ENCODE measurements around the gene KRT81. TPM values are rescaled to one million over a fixed set of nuclear protein-coding genes. Genes with fewer than 3 reads are reported as not detected.
"Not testable (repeated sequence)": the region's sequence is repeated elsewhere in the genome, so short reads cannot be mapped to it uniquely, and the experiment has no call there.

Gene KRT81
- total RNA-seq, 4 donors from 2014 or later = not detected

- no peaks in the 10 kb centered on the region for H3K4me1 ChIP-seq
- no peaks in the 10 kb centered on the region for H3K9me3 ChIP-seq
- no peaks in the 10 kb centered on the region for H3K27me3 ChIP-seq
- H3K27ac ChIP-seq = no peak overlapping the region
- TF ChIP-seq POLR2A (IDR thresholded peaks at IDR 0.05) = no peak
- no peaks in the 10 kb centered on the region for H3K36me3 ChIP-seq
- H3K4me3 ChIP-seq = no peak overlapping the region
- DNase-seq = no peak
Observed at GRCh38 chr12:52317468-52318052, 26.2 kb upstream of the KRT81 start.

GRCh38 chr12:52316701-52317100 is 25.4 kb upstream of the KRT81 start:
- Histone ChIP-seq H3K27ac (no peak overlapping the region), H3K36me3 (no peaks in the 10 kb centered on the region), H3K4me3 (no peak overlapping the region), H3K9me3 (no peaks in the 10 kb centered on the region), H3K27me3 (no peaks in the 10 kb centered on the region), H3K4me1 (no peaks in the 10 kb centered on the region)
- TF ChIP-seq CTCF (IDR thresholded peaks at IDR 0.05) (no peak), POLR2A (IDR thresholded peaks at IDR 0.05) (no peak)
- DNase-seq = no peak

DNA sequence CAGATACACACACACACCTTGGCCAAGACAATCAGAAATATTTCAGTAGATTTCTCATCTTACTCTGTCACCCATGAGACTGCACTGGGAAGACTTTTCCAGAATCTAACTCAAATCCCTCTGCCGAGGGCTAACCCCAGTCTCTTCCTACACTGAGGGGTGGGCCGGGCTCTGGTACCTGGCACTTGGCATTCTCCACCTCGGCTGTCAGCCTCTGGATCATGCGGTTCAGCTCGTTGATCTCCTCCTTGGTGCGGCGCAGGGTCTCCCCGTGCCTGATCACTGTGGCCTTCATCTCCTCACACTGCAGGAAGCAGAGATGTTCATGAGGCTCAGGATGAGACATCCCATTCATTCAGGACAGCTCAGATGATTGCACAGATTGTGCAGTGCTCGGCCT is 25.0 kb upstream of the KRT81 start:
- no peak for DNase-seq
- TF ChIP-seq CTCF (IDR thresholded peaks at IDR 0.05) (no peak), POLR2A (IDR thresholded peaks at IDR 0.05) (no peak)

DNA sequence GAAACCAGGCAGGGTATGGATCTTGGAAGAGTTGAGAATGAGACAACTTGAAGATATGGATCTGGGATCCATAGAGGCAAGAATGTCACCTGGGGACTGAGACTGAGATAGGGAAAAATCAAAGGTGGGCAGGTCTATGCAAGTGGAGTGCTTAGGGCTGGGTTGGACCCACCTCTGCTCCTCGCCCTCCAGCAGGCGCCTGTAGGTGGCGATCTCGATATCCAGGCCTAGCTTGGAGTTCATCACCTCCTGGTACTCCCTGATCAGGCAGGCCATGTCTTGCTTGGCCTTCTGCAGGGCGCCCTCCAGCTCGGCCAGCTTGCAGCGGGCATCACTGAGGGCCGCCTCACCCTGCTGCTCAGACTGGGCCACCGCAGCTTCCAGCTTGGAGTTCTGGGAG is 24.4 kb upstream of the KRT81 start:
- not testable (repeated sequence) for H3K4me3 ChIP-seq, H3K27me3 ChIP-seq, DNase-seq, H3K36me3 ChIP-seq, H3K27ac ChIP-seq, H3K4me1 ChIP-seq, H3K9me3 ChIP-seq
- TF ChIP-seq CTCF (IDR thresholded peaks at IDR 0.05) = peak in 3 of 6 experiments; percentile 21 to 29 (median 23)

More for the DNA sequence above, 25.0 kb upstream of the KRT81 start:
- H3K27me3 ChIP-seq = no peaks in the 10 kb centered on the region
- no peak overlapping the region for H3K27ac ChIP-seq
- no peaks in the 10 kb centered on the region for H3K4me1 ChIP-seq
- H3K9me3 ChIP-seq = no peaks in the 10 kb centered on the region
- no peak overlapping the region for H3K4me3 ChIP-seq
- no peaks in the 10 kb centered on the region for H3K36me3 ChIP-seq

- Histone ChIP-seq H3K36me3 (no peaks in the 10 kb centered on the region), H3K9me3 (no peaks in the 10 kb centered on the region), H3K27me3 (no peaks in the 10 kb centered on the region), H3K4me3 (no peak overlapping the region), H3K27ac (no peak overlapping the region), H3K4me1 (no peaks in the 10 kb centered on the region)
- no peak for DNase-seq
- no peak for TF ChIP-seq POLR2A (IDR thresholded peaks at IDR 0.05)
- no peak for TF ChIP-seq CTCF (IDR thresholded peaks at IDR 0.05)
Observed at GRCh38 chr12:52314511-52314910, 23.2 kb upstream of the KRT81 start.

DNA sequence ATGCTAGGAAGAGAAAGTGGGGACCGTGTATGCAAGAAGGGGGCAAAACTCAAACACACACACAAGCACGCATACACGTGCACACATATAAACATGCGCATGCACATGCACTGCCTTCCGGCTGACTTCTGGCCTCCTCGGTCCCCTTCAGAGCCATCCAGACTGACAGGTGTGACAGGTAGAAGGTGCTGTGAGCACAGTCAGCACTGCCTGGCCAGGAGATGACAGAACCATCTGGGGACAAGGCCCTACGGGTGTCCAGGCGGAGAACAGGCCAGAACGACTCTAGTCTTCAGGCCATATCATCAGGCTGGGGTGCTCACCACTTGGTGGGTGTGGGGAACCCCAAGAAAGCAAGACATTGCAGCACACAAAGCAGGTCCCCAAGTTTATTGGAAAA is 22.6 kb upstream of the KRT81 start:
- no peak for TF ChIP-seq POLR2A (IDR thresholded peaks at IDR 0.05)
- no peak for TF ChIP-seq CTCF (IDR thresholded peaks at IDR 0.05)
- Histone ChIP-seq H3K9me3 (no peaks in the 10 kb centered on the region), H3K4me1 (peaks cover 0 to 1% (median 0%) of the 10 kb centered on the region in 4 donors), H3K4me3 (no peak overlapping the region), H3K27ac (no peak overlapping the region), H3K36me3 (no peaks in the 10 kb centered on the region), H3K27me3 (no peaks in the 10 kb centered on the region)
- no peak for DNase-seq

All from Peyer's patch (tissue), 4 donors.